GM08714 (cell line): Measurements from ENCODE around the gene CCDC102B.
"Not testable (repeated sequence)": the region's sequence is repeated elsewhere in the genome, so short reads cannot be mapped to it uniquely, and the experiment has no call there.

Experiments
- H3K4me3 ChIP-seq: fragments of 200-500 bp; sonication (Bioruptor generic); 2 replicates; pipeline ENCODE4 v1.5.1; 2014; ENCODE audit warnings: mild to moderate bottlenecking, low read length, inconsistent platforms
- ZNF274 ChIP-seq: IDR thresholded peaks from 2 replicates; pipeline ENCODE4 v1.6.1; 2012; ENCODE audit warnings: mild to moderate bottlenecking, low read depth, low read length

CCDC102B gene

GRCh38 chr18:68909579-68909978 lies 111.7 kb downstream of the CCDC102B start:
- no peak overlapping the region for H3K4me3 ChIP-seq
- TF ChIP-seq ZNF274, result no peak

DNA sequence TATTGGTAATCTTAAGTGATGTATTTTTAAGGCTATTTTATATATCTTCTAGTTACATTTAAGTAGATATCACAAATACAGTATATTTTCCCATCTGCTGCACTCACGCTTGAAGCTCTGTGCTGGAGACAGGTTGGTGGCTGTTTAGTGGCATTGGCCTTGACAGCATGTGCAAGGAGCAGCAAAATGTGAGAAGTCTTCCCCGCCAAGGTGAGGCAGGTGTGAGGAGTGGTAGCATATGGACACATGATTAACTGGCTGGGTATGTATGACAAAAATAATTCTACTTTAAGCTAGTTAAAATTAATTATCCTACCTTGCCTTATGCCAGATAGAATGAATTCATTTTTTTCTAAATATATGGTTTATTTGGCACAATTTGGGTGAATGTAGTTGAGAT lies 117.2 kb downstream of the CCDC102B start:
- TF ChIP-seq ZNF274, result no peak

GRCh38 chr18:68916734-68917133 lies 118.9 kb downstream of the CCDC102B start:
- TF ChIP-seq ZNF274, result no peak

More for the DNA sequence above, 117.2 kb downstream of the CCDC102B start:
- H3K4me3 ChIP-seq, result no peak overlapping the region

GRCh38 chr18:68918216-68918615 lies 120.3 kb downstream of the CCDC102B start:
- no peak for TF ChIP-seq ZNF274

More at GRCh38 chr18:68916734-68917133, 118.9 kb downstream of the CCDC102B start:
- H3K4me3 ChIP-seq, result no peak overlapping the region

DNA sequence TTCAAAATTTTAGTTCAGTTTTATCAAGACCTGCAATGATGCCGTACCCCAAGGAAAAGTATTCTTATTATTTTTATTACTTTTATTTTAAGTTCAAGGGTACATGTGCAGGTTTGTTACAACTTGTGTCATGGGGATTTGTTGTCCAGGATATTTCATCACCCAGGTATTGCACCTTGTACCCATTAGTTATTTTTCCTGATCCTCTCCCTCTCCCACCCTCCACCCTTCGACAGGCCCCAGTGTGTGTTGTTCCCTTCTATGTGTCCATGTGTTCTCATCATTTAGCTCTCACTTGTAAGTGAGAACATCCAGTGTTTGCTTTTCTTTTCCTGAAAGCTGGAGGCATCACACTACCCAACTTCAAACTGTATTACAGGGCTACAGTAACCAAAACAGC lies 122.0 kb downstream of the CCDC102B start:
- TF ChIP-seq ZNF274, result no peak
- no peak overlapping the region for H3K4me3 ChIP-seq

More at GRCh38 chr18:68918216-68918615, 120.3 kb downstream of the CCDC102B start:
- no peak overlapping the region for H3K4me3 ChIP-seq

- no peak overlapping the region for H3K4me3 ChIP-seq
- TF ChIP-seq ZNF274, result no peak
Observed at GRCh38 chr18:68922392-68922791, 124.5 kb downstream of the CCDC102B start.

DNA sequence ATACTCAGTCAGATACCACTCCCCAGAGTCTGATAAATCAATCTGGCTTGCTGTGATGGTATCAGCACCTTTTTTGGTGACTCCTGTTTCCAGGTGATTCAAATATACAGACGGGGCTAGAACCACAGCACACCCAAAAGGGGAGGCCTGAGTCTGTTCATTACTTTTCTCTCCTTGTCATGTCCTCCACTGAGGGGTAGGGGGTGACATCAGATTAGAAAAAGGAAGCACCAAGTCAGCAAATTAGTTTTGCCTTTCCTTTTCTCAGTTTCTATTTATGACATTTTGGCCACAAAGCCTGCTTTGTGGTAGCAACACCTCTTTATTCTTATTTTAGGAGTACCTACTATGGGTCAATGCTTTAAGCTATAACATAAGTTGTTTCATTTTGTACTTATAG lies 127.4 kb downstream of the CCDC102B start:
- H3K4me3 ChIP-seq, result no peak overlapping the region
- TF ChIP-seq ZNF274, result no peak

GRCh38 chr18:68928762-68929675 lies 131.1 kb downstream of the CCDC102B start:
- no peak overlapping the region for H3K4me3 ChIP-seq
- no peak for TF ChIP-seq ZNF274

DNA sequence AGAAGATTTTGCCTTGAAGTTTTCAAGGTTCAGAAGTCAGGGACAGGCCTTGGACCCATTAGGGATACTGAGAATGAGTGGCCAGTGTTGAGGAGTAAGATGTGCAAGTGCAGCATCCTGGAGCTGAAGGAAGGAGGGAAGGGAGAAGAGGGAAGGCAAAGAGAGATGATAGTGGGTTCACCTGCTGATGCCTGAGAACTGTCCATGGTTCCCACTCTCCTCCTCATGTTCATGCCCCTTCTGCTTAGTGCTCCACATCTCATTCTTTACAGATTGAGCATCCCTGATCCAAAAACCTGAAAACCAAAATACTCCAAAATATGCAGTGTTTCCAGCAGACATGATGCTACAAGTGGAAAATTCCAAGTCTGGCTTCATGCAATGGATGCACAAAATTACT lies 137.8 kb downstream of the CCDC102B start:
- no peak overlapping the region for H3K4me3 ChIP-seq
- TF ChIP-seq ZNF274, result no peak

GRCh38 chr18:68937029-68937599 lies 139.2 kb downstream of the CCDC102B start:
- no peak for TF ChIP-seq ZNF274
- no peak overlapping the region for H3K4me3 ChIP-seq

GRCh38 chr18:68940039-68940438 lies 142.2 kb downstream of the CCDC102B start:
- H3K4me3 ChIP-seq, result no peak overlapping the region
- TF ChIP-seq ZNF274, result no peak

GRCh38 chr18:68940754-68941153 lies 142.9 kb downstream of the CCDC102B start:
- TF ChIP-seq ZNF274, result no peak
- no peak overlapping the region for H3K4me3 ChIP-seq

GRCh38 chr18:68942230-68942629 lies 144.3 kb downstream of the CCDC102B start:
- TF ChIP-seq ZNF274, result no peak

GRCh38 chr18:68943861-68944260 lies 146.0 kb downstream of the CCDC102B start:
- H3K4me3 ChIP-seq, result not testable (repeated sequence)

More at GRCh38 chr18:68942230-68942629, 144.3 kb downstream of the CCDC102B start:
- H3K4me3 ChIP-seq, result no peak overlapping the region

DNA sequence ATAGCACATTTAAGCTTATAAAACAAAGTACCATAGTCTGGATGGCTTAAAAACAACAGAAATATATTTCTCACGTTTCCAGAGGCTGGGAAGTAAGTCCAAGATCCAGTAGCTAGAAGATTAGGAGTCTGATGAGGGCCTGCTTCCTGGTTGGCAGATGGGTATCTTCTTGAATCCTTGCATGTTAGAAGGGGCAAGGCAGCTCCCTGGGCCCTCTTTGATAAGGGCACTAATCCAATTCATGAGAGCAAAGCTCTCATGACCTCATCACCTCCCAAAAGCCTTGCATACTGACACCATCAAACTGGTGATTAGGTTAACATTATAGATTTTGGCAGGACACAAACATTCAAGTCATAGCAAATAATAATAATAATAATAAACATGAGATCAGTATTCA lies 146.4 kb downstream of the CCDC102B start:
- no peak for TF ChIP-seq ZNF274
- no peak overlapping the region for H3K4me3 ChIP-seq
